Skin of body (tissue), 2 donors: Measurements from ENCODE around the gene CERS6. TPM values are rescaled to one million over a fixed set of nuclear protein-coding genes. Genes with fewer than 3 reads are reported as not detected.

Source experiments
- DNase-seq: peaks from one replicate; lab custom pipeline; 2025; lab: John Stamatoyannopoulos, UW
- total RNA-seq: library from RNA; depleted of rRNA; stranded (reverse); fragments of >200 nt; gene quantifications from one replicate; pipeline ENCODE4 v1.2.3, GENCODE V29; 2014

CERS6 gene
- total RNA-seq, 1 donor from 2014 or later, result 34.6 TPM

DNA sequence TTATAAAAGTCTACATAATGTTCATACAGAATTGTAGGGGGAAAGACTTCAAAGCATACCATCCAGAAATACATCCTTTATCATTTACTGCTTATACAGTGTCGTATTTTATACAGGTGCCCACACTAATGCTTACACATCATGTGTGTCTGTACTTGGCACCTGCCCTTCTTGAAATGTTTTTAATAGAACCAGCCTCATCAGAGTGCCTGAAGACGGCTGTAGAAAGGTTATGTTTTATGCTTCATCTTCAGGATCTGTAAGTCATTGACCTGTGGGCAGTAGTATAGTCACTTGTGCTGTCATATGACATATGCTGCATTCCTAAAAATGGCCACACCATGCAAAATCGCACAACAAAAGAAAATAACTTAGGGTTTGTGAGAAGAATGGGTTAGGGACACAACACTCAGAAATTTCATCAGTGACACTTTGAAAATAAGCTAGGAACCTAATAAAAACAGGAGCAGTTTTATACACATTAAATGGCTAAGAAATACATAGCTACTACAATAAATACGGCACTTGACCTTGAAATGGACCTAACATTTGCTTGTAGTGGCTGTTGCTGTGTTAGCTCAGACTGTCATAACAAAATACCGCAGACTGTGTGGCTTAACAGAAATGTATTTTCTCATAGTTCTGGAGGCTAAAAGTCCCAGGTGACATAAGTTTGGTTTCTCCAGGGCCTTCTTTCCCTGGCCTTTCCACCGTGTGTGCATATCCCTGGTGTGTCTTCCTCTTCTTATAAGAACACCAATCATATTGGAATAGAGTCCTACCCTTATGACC lies 112.6 kb downstream of the CERS6 start:
- no peak for DNase-seq

- DNase-seq, result no peak
These were observed 115.0 kb downstream of the CERS6 start for GRCh38 chr2:168571061-168571460.

DNA sequence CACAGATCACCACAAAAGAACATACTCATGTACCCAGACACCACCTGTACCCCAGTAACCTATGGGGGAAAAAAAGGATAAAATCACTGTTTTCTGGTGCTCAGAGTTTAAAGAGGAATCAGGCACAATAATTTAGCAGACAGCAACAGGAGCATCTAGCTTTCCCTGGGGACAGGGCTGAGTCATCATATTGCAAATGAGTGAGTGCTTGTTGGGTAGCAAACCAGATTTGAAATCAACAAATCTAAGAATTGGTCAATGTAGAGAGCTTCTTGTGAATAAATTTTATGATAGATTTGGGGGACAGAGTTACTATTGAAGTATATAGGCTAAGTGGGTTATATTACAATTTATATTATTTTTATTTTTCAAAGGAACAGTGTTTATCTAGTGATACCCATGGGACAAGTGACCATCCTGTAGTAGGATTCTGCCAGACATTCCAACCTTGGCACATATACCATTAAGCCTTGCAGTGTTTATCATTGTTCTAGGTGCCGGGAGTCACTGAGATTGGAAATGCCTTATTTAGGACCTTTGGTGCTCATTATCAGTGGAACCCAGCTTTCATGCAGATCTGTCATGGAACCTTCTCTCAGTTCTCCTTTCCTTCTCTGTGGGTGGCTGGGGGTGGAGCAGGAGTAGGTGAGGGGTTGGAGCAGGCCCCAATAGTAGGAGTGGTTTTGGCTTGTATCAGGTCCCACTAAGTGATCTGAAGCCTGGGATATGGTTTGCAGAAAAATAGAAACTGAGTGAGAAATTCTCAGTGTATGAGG lies 117.2 kb downstream of the CERS6 start:
- DNase-seq, result no peak

DNA sequence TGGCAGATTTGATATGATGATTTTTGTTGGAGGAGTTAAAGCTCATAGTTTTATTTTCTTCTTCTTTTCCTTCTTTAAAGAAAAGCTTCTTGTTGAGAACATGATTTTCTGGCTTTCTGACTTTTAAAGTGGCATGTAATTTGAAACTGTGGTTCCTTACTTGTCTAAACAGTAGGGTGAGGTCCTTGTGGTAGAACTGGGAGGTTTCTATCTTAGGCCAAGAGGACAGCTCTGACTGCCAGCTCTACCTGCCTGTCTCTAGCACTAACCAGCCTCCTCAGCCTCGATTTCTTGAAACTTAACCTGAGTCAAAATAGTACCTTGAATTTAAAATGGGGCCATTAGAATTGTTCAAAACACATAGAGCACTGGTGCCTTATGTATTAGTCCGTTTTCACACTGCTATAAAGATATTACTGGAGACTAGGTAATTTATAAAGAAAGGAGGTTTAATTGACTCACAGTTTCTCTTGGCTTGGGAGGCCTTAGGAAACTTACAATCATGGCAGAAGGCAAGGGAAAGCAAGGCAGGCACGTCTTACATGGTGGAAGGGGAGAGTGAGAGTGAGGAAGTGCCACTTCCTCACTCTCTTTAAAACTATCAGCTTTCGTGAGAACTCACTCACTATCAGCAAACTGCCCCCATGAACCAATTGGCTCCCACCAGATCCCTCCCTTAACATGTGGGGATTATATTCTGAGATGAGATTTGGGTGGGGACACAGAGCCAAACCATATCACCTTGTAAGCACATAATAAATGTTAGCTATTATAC lies 119.0 kb downstream of the CERS6 start:
- DNase-seq, result no peak

- no peak for DNase-seq
These were observed 121.8 kb downstream of the CERS6 start for GRCh38 chr2:168577885-168578284.

DNA sequence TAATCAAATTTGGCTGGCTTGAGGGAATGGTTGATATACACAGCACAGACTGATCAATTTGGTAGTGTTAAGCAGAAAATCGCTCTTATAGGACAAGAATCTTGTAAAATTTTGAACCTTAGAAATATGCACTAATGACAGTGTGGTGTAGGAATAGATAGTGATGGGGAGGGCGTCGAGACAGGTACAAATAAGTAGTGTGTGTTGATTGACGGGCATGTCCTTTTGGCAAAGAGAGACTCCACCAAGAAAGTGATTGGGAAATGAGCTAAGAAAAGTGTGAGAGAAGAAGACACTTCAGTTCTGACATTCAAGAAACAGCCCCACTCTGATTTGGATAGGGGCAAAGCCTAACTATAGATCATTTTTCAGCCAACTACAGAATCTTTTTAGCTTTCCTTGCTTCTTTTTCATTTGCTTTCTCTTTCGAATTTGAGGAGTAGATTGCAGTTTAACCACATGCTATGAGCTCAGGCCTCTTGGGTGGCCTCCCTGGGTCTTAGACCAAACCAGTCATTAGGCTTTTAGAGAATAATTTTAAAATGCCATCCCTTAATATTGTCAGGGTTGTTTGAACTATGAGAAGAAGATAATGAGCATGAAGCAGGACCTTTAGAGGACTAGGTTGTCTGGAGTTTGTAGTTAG lies 127.1 kb downstream of the CERS6 start:
- no peak for DNase-seq

- peak; percentile 32 for DNase-seq
These were observed 127.8 kb downstream of the CERS6 start for GRCh38 chr2:168583710-168584521.

GRCh38 chr2:168584911-168585310 lies 128.8 kb downstream of the CERS6 start:
- no peak for DNase-seq

DNA sequence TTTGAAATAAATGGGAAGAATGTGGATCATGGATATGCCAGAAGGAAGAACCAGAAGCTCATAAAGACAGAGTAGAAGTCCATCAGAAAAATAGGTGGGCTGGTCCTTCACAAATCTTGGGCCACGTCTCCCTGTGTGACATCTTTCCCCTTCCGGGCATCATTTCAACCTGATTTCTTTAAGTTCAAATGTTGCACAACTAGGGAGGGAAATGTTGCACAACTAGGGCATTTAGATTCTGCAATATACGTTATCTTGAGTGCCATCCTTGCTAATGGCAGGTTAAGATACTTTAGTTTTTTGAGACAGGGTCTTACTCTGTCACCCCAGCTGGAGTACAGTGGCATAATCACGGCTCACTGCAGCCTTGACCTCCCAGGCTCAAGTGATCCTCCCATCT lies 129.6 kb downstream of the CERS6 start:
- no peak for DNase-seq

- DNase-seq, result no peak
These were observed 131.2 kb downstream of the CERS6 start for GRCh38 chr2:168587307-168587706.

DNA sequence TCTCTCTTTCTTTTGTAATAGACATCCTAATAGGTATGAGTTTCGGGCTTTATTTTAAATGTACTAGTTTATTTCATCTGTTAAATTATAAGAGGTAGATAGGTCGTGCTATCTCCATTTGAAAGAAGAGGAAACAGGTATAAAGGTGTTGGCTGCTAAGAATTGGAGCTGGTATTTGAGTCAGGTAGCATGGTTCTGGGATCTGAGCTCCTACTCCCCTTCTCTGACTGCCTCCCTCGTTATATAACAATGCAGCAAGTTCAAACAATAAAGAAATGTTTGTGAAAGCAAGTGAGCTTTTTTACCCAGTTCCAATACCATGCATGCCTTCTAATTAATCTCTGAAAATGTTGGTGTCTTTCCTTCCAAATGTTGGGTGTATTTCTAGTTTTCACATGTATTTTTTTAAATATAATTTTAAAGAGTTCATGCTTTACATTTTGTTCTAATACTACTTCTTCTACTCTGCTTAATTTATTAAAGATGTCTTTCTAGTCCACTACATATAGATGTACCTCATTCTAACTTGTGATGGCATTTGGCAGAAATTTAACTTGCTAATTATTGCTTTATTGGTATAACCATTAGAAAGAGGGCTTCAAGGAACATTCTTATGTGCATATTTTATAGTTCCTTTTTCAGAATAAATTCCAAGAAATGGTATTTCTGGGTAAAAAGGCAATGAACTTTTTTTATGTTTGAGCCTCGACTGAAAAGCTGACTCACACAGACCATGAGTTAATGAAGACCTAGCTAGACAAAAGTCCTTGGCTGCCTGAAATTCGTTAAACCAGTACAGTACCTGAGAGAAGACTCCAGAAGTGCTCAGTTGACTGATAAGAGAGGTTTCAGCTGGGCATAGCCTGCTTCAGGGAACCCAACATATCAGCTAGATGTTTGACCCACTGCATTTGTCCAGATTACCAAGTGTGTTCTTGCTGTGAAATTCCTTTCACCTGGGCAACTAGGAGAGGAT lies 133.5 kb downstream of the CERS6 start:
- no peak for DNase-seq

DNA sequence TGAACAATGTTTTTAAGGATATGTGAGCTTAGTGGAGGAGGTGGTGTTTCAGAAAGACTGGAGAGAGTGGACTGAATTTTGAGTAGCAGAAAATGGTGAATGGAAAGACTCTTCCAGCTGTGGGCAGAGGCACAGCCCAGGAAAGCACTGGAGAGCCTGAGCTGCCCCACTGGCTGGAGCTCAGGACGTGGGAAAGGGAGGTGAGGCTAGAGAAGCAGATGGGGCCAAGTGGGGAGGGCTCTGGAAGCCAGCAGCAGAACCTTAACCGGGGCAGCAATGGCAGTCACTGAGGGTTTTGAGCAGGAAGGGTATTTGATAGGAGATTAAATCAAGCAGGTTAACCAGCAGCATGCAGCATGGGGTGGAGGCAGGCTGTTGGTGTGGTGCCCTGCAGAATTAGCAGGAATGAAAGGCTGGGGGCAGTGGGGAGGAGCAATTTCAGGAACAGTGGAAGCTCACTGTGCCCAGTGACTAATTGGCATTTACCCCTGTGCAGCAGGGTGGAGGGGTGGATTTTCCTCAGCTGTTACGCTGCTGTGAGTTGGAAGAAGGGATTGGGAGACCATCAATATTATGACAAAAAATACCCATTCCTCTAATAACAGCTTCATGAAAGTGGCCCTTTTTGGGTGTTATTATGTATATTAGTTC lies 136.2 kb downstream of the CERS6 start:
- no peak for DNase-seq

- DNase-seq, result no peak
These were observed 137.6 kb downstream of the CERS6 start for GRCh38 chr2:168593713-168594112.

DNA sequence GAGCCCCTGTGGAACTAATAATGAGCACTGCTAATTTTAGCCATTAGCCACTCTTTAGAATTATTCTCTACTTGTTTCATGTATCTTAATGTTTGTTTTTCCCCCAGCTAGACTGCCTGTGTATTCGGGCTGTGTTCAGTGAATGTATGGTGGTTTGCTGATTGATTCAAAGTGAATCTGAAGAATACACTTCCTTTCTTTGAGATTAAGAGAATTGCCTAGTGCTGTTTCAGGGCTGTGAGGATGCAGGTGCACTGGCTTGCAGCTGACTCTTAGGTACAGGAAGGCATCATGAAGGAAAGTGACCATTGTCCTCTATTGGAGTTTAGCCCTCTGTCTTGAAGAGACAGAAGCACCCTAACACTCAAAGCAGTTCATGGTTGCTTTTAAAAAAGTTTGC lies 138.7 kb downstream of the CERS6 start:
- no peak for DNase-seq

- DNase-seq, result no peak
These were observed 141.0 kb downstream of the CERS6 start for GRCh38 chr2:168596881-168597655.

DNA sequence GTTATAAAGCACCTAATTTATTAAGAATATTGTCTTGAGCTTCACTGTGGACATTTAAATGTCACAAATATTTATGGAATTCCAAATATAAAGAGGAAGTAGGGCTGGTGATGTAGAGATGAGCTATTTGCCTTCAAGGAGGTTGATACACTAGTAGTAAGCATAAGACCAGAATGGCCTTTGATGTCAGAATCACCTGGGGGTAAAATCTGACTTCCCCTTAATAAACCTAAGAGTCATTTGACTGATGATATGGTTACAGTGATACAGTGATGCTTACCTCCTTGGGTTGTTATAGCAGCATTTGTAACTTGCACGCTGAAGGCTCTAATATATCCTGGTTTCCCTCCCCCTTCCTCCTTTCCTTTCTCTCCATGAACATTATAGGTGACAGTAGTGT lies 143.7 kb downstream of the CERS6 start:
- DNase-seq, result no peak

GRCh38 chr2:168600949-168601348 lies 144.9 kb downstream of the CERS6 start:
- no peak for DNase-seq

GRCh38 chr2:168601741-168602140 lies 145.7 kb downstream of the CERS6 start:
- DNase-seq, result no peak
